ENCODE measurements around the gene MS4A15. TPM values are rescaled to one million over a fixed set of nuclear protein-coding genes. Genes with fewer than 3 reads are reported as not detected.

The MS4A15 gene
- total RNA-seq, 2 donors from 2014 or later = not detected

GRCh38 chr11:60790726-60791125 lies 34.1 kb downstream of the MS4A15 start:
- H3K27ac Mint-ChIP-seq = no peak overlapping the region
- no peaks in the 10 kb centered on the region for H3K9me3 Mint-ChIP-seq
- ATAC-seq (replicated peaks) = no peak
- no peaks in the 10 kb centered on the region for H3K4me1 Mint-ChIP-seq
- H3K27me3 Mint-ChIP-seq = no peaks in the 10 kb centered on the region
- no peak overlapping the region for H3K4me3 Mint-ChIP-seq
- H3K36me3 Mint-ChIP-seq (ENCODE audit: low read depth) = no peaks in the 10 kb centered on the region

- no peaks in the 10 kb centered on the region for H3K36me3 Mint-ChIP-seq (ENCODE audit: low read depth)
- no peaks in the 10 kb centered on the region for H3K4me1 Mint-ChIP-seq
- no peak for ATAC-seq (replicated peaks)
- H3K27me3 Mint-ChIP-seq = no peaks in the 10 kb centered on the region
- no peaks in the 10 kb centered on the region for H3K9me3 Mint-ChIP-seq
- no peak overlapping the region for H3K27ac Mint-ChIP-seq
- H3K4me3 Mint-ChIP-seq = no peak overlapping the region
Measured at GRCh38 chr11:60791153-60791933, 34.7 kb downstream of the MS4A15 start.

GRCh38 chr11:60792521-60792920 lies 35.9 kb downstream of the MS4A15 start:
- ATAC-seq (replicated peaks) = no peak
- H3K27ac Mint-ChIP-seq = no peak overlapping the region
- H3K4me3 Mint-ChIP-seq = no peak overlapping the region
- no peaks in the 10 kb centered on the region for H3K4me1 Mint-ChIP-seq
- H3K36me3 Mint-ChIP-seq (ENCODE audit: low read depth) = no peaks in the 10 kb centered on the region
- H3K9me3 Mint-ChIP-seq = no peaks in the 10 kb centered on the region
- H3K27me3 Mint-ChIP-seq = no peaks in the 10 kb centered on the region

GRCh38 chr11:60795291-60795690 lies 38.6 kb downstream of the MS4A15 start:
- Mint-ChIP-seq H3K27ac (no peak overlapping the region), H3K4me3 (no peak overlapping the region), H3K4me1 (no peaks in the 10 kb centered on the region), H3K27me3 (peaks cover under 1% of the 10 kb centered on the region), H3K36me3 (ENCODE audit: low read depth) (no peaks in the 10 kb centered on the region), H3K9me3 (no peaks in the 10 kb centered on the region)
- ATAC-seq (replicated peaks) = no peak

GRCh38 chr11:60797846-60798630 lies 41.4 kb downstream of the MS4A15 start:
- H3K9me3 Mint-ChIP-seq = no peaks in the 10 kb centered on the region
- H3K4me3 Mint-ChIP-seq = no peak overlapping the region
- peaks cover 8% of the 10 kb centered on the region for H3K27me3 Mint-ChIP-seq
- H3K4me1 Mint-ChIP-seq = no peaks in the 10 kb centered on the region
- ATAC-seq (replicated peaks) = no peak
- no peak overlapping the region for H3K27ac Mint-ChIP-seq
- H3K36me3 Mint-ChIP-seq (ENCODE audit: low read depth) = no peaks in the 10 kb centered on the region

GRCh38 chr11:60798631-60799030 lies 42.0 kb downstream of the MS4A15 start:
- no peaks in the 10 kb centered on the region for H3K36me3 Mint-ChIP-seq (ENCODE audit: low read depth)
- no peaks in the 10 kb centered on the region for H3K4me1 Mint-ChIP-seq
- no peak for ATAC-seq (replicated peaks)

GRCh38 chr11:60801194-60801593 lies 44.5 kb downstream of the MS4A15 start:
- no peaks in the 10 kb centered on the region for H3K4me1 Mint-ChIP-seq
- H3K27me3 Mint-ChIP-seq = peaks cover 11% of the 10 kb centered on the region
- no peak overlapping the region for H3K27ac Mint-ChIP-seq
- H3K36me3 Mint-ChIP-seq (ENCODE audit: low read depth) = no peaks in the 10 kb centered on the region
- no peak overlapping the region for H3K4me3 Mint-ChIP-seq
- no peaks in the 10 kb centered on the region for H3K9me3 Mint-ChIP-seq
- ATAC-seq (replicated peaks) = no peak

More at GRCh38 chr11:60798631-60799030, 42.0 kb downstream of the MS4A15 start:
- no peak overlapping the region for H3K4me3 Mint-ChIP-seq
- no peak overlapping the region for H3K27ac Mint-ChIP-seq
- peaks cover 8% of the 10 kb centered on the region for H3K27me3 Mint-ChIP-seq
- no peaks in the 10 kb centered on the region for H3K9me3 Mint-ChIP-seq

- no peak for ATAC-seq (replicated peaks)
- H3K36me3 Mint-ChIP-seq (ENCODE audit: low read depth) = no peaks in the 10 kb centered on the region
- H3K4me1 Mint-ChIP-seq = no peaks in the 10 kb centered on the region
- no peaks in the 10 kb centered on the region for H3K9me3 Mint-ChIP-seq
- no peak overlapping the region for H3K27ac Mint-ChIP-seq
- no peak overlapping the region for H3K4me3 Mint-ChIP-seq
- peaks cover 16% of the 10 kb centered on the region for H3K27me3 Mint-ChIP-seq
Measured at GRCh38 chr11:60803273-60803936, 46.7 kb downstream of the MS4A15 start.

GRCh38 chr11:60809249-60809648 lies 52.6 kb downstream of the MS4A15 start:
- no peak overlapping the region for H3K4me3 Mint-ChIP-seq
- H3K4me1 Mint-ChIP-seq = no peaks in the 10 kb centered on the region
- H3K36me3 Mint-ChIP-seq (ENCODE audit: low read depth) = no peaks in the 10 kb centered on the region
- H3K27me3 Mint-ChIP-seq = peaks cover 17% of the 10 kb centered on the region
- H3K9me3 Mint-ChIP-seq = no peaks in the 10 kb centered on the region
- no peak overlapping the region for H3K27ac Mint-ChIP-seq
- no peak for ATAC-seq (replicated peaks)

GRCh38 chr11:60809691-60810090 lies 53.0 kb downstream of the MS4A15 start:
- no peak for ATAC-seq (replicated peaks)
- Mint-ChIP-seq H3K36me3 (ENCODE audit: low read depth) (no peaks in the 10 kb centered on the region), H3K9me3 (no peaks in the 10 kb centered on the region), H3K4me1 (no peaks in the 10 kb centered on the region), H3K4me3 (no peak overlapping the region), H3K27me3 (peaks cover 17% of the 10 kb centered on the region), H3K27ac (no peak overlapping the region)

GRCh38 chr11:60810151-60810550 lies 53.5 kb downstream of the MS4A15 start:
- H3K27ac Mint-ChIP-seq = no peak overlapping the region
- no peaks in the 10 kb centered on the region for H3K9me3 Mint-ChIP-seq
- peaks cover 17% of the 10 kb centered on the region for H3K27me3 Mint-ChIP-seq
- H3K36me3 Mint-ChIP-seq (ENCODE audit: low read depth) = no peaks in the 10 kb centered on the region
- ATAC-seq (replicated peaks) = no peak
- H3K4me1 Mint-ChIP-seq = no peaks in the 10 kb centered on the region
- no peak overlapping the region for H3K4me3 Mint-ChIP-seq

- H3K4me3 Mint-ChIP-seq = no peak overlapping the region
- no peaks in the 10 kb centered on the region for H3K36me3 Mint-ChIP-seq (ENCODE audit: low read depth)
- H3K27me3 Mint-ChIP-seq = peaks cover 17% of the 10 kb centered on the region
- no peak overlapping the region for H3K27ac Mint-ChIP-seq
- no peak for ATAC-seq (replicated peaks)
- H3K4me1 Mint-ChIP-seq = no peaks in the 10 kb centered on the region
- H3K9me3 Mint-ChIP-seq = no peaks in the 10 kb centered on the region
Measured at GRCh38 chr11:60810569-60810968, 53.9 kb downstream of the MS4A15 start.

GRCh38 chr11:60813324-60813723 lies 56.7 kb downstream of the MS4A15 start:
- Mint-ChIP-seq H3K9me3 (no peaks in the 10 kb centered on the region), H3K27me3 (peaks cover 10% of the 10 kb centered on the region), H3K36me3 (ENCODE audit: low read depth) (no peaks in the 10 kb centered on the region), H3K4me1 (no peaks in the 10 kb centered on the region), H3K27ac (no peak overlapping the region), H3K4me3 (no peak overlapping the region)
- ATAC-seq (replicated peaks) = no peak

- H3K4me3 Mint-ChIP-seq = no peak overlapping the region
- no peak for ATAC-seq (replicated peaks)
- peaks cover 10% of the 10 kb centered on the region for H3K27me3 Mint-ChIP-seq
- H3K27ac Mint-ChIP-seq = no peak overlapping the region
- no peaks in the 10 kb centered on the region for H3K4me1 Mint-ChIP-seq
- no peaks in the 10 kb centered on the region for H3K9me3 Mint-ChIP-seq
- H3K36me3 Mint-ChIP-seq (ENCODE audit: low read depth) = no peaks in the 10 kb centered on the region
Measured at GRCh38 chr11:60814112-60814511, 57.4 kb downstream of the MS4A15 start.

Data from activated T-helper 17 cell treated with anti-CD3 and anti-CD28 coated beads, Interleukin-2, amount 50 U/mL, for 72 hours (primary cell).